Measurements from ENCODE around the gene OR52E2.
"Not testable (repeated sequence)": the region's sequence is repeated elsewhere in the genome, so short reads cannot be mapped to it uniquely, and the experiment has no call there.

Gene OR52E2

GRCh38 chr11:5059391-5059790 lies at the start of gene OR52E2:
Gene OR52E2, minus strand, starts transcription at chr11:5059627. Its CDS starts 0 bp downstream, at chr11:5059627.
- no peak for DNase-seq (ENCODE audit: low read depth)

- DNase-seq (ENCODE audit: low read depth) = no peak
These were observed 47.9 kb upstream of the OR52E2 start for GRCh38 chr11:5107285-5107684.

GRCh38 chr11:5103066-5103465 lies 43.6 kb upstream of the OR52E2 start:
- no peak for DNase-seq (ENCODE audit: low read depth)

- DNase-seq (ENCODE audit: low read depth) = no peak
These were observed 42.8 kb upstream of the OR52E2 start for GRCh38 chr11:5102246-5102645.

- no peak for DNase-seq (ENCODE audit: low read depth)
These were observed 36.6 kb upstream of the OR52E2 start for GRCh38 chr11:5096011-5096410.

- DNase-seq (ENCODE audit: low read depth) = no peak
These were observed 33.6 kb upstream of the OR52E2 start for GRCh38 chr11:5092821-5093585.

GRCh38 chr11:5090668-5091067 lies 31.2 kb upstream of the OR52E2 start:
- DNase-seq (ENCODE audit: low read depth) = no peak

- no peak for DNase-seq (ENCODE audit: low read depth)
These were observed 29.1 kb upstream of the OR52E2 start for GRCh38 chr11:5088556-5088955.

GRCh38 chr11:5083602-5084001 lies 24.2 kb upstream of the OR52E2 start:
- no peak for DNase-seq (ENCODE audit: low read depth)

GRCh38 chr11:5081405-5081804 lies 22.0 kb upstream of the OR52E2 start:
- no peak for DNase-seq (ENCODE audit: low read depth)

GRCh38 chr11:5071799-5072198 lies 12.4 kb upstream of the OR52E2 start:
- no peak for DNase-seq (ENCODE audit: low read depth)

GRCh38 chr11:5069272-5069671 lies 9.8 kb upstream of the OR52E2 start, which contains the start of gene OR52E1:
Gene OR52E1, plus strand, starts transcription at chr11:5069572.
- no peak for DNase-seq (ENCODE audit: low read depth)

- DNase-seq (ENCODE audit: low read depth) = no peak
These were observed 5.6 kb upstream of the OR52E2 start for GRCh38 chr11:5065027-5065426.

GRCh38 chr11:5058679-5059078 lies 748 bp downstream of the OR52E2 start:
- DNase-seq (ENCODE audit: low read depth) = not testable (repeated sequence)

GRCh38 chr11:5046754-5047330 lies 12.6 kb downstream of the OR52E2 start:
- no peak for DNase-seq (ENCODE audit: low read depth)

GRCh38 chr11:5046226-5046625 lies 13.2 kb downstream of the OR52E2 start, which contains the start of gene OR52J3:
Gene OR52J3, plus strand, starts transcription at chr11:5046526. Its CDS starts 0 bp downstream, at chr11:5046526.
- no peak for DNase-seq (ENCODE audit: low read depth)

- no peak for DNase-seq (ENCODE audit: low read depth)
These were observed 16.0 kb downstream of the OR52E2 start for GRCh38 chr11:5043380-5043779.

GRCh38 chr11:5042091-5042490 lies 17.3 kb downstream of the OR52E2 start:
- no peak for DNase-seq (ENCODE audit: low read depth)

- no peak for DNase-seq (ENCODE audit: low read depth)
These were observed 18.6 kb downstream of the OR52E2 start for GRCh38 chr11:5040876-5041275.

GRCh38 chr11:5038341-5038740 lies 21.1 kb downstream of the OR52E2 start:
- no peak for DNase-seq (ENCODE audit: low read depth)

GRCh38 chr11:5037926-5038325 lies 21.5 kb downstream of the OR52E2 start:
- no peak for DNase-seq (ENCODE audit: low read depth)

- no peak for DNase-seq (ENCODE audit: low read depth)
These were observed 22.8 kb downstream of the OR52E2 start for GRCh38 chr11:5036669-5037068.

GRCh38 chr11:5021996-5022395 lies 37.4 kb downstream of the OR52E2 start:
- DNase-seq (ENCODE audit: low read depth) = no peak

- DNase-seq (ENCODE audit: low read depth) = no peak
These were observed 46.4 kb downstream of the OR52E2 start for GRCh38 chr11:5013012-5013411.
